HG03095 (cell line): ENCODE data around the gene GLI3.
"Not testable (repeated sequence)": the region's sequence is repeated elsewhere in the genome, so short reads cannot be mapped to it uniquely, and the experiment has no call there.

Source experiments
- ATAC-seq: cut with Tn5 transposase; IDR thresholded peaks from one replicate; pipeline ENCODE4 v1.9.1; 2021; ENCODE audit warnings: moderate library complexity; ENCODE audit not compliant: unreplicated experiment

GLI3 gene

GRCh38 chr7:42212541-42213090 lies 24.4 kb downstream of the GLI3 start:
- ATAC-seq, result no peak

- no peak for ATAC-seq
These were observed 25.1 kb downstream of the GLI3 start for GRCh38 chr7:42211938-42212337.

GRCh38 chr7:42210779-42211178 lies 26.2 kb downstream of the GLI3 start:
- ATAC-seq, result no peak

GRCh38 chr7:42210333-42210732 lies 26.7 kb downstream of the GLI3 start:
- ATAC-seq, result no peak

GRCh38 chr7:42209085-42209484 lies 27.9 kb downstream of the GLI3 start:
- not testable (repeated sequence) for ATAC-seq

GRCh38 chr7:42208572-42208971 lies 28.4 kb downstream of the GLI3 start:
- ATAC-seq, result no peak

GRCh38 chr7:42207420-42207819 lies 29.6 kb downstream of the GLI3 start:
- ATAC-seq, result no peak

- ATAC-seq, result no peak
These were observed 33.7 kb downstream of the GLI3 start for GRCh38 chr7:42203336-42203735.

- ATAC-seq, result no peak
These were observed 34.4 kb downstream of the GLI3 start for GRCh38 chr7:42202601-42203000.

GRCh38 chr7:42198974-42199668 lies 37.9 kb downstream of the GLI3 start:
- no peak for ATAC-seq

- ATAC-seq, result no peak
These were observed 38.7 kb downstream of the GLI3 start for GRCh38 chr7:42198296-42198695.

- no peak for ATAC-seq
These were observed 39.6 kb downstream of the GLI3 start for GRCh38 chr7:42197451-42197850.

- no peak for ATAC-seq
These were observed 42.8 kb downstream of the GLI3 start for GRCh38 chr7:42194238-42194637.

GRCh38 chr7:42193471-42194129 lies 43.4 kb downstream of the GLI3 start:
- ATAC-seq, result no peak

- no peak for ATAC-seq
These were observed 44.1 kb downstream of the GLI3 start for GRCh38 chr7:42192851-42193461.

- no peak for ATAC-seq
These were observed 44.9 kb downstream of the GLI3 start for GRCh38 chr7:42192066-42192465.

GRCh38 chr7:42189535-42189934 lies 47.5 kb downstream of the GLI3 start:
- no peak for ATAC-seq

- ATAC-seq, result no peak
These were observed 50.9 kb downstream of the GLI3 start for GRCh38 chr7:42186151-42186550.

GRCh38 chr7:42185726-42186125 lies 51.3 kb downstream of the GLI3 start:
- no peak for ATAC-seq

- no peak for ATAC-seq
These were observed 53.5 kb downstream of the GLI3 start for GRCh38 chr7:42183547-42183946.

- no peak for ATAC-seq
These were observed 55.4 kb downstream of the GLI3 start for GRCh38 chr7:42181566-42181965.

- ATAC-seq, result no peak
These were observed 56.2 kb downstream of the GLI3 start for GRCh38 chr7:42180806-42181205.
